WERI-Rb-1 (cell line): Measurements from ENCODE around the gene MRPS27.

Experiments used
- DNase-seq: peaks from one replicate; pipeline ENCODE4 v3.0.0-alpha.2; 2020
- H3K27ac ChIP-seq: fragments of 250-450 bp; sonication (Bioruptor Pico); 2 replicates; pipeline ENCODE4 v1.5.1; 2020; ENCODE audit warnings: mild to moderate bottlenecking, moderate library complexity
- H3K27me3 ChIP-seq: fragments of 250-450 bp; sonication (Bioruptor Pico); 2 replicates; pipeline ENCODE4 v1.5.1; 2021; ENCODE audit warnings: mild to moderate bottlenecking, low read depth, moderate library complexity; ENCODE audit not compliant: insufficient read depth, severe bottlenecking
- H3K36me3 ChIP-seq: fragments of 250-450 bp; sonication (Bioruptor Pico); 2 replicates; pipeline ENCODE4 v1.5.1; 2020; ENCODE audit warnings: mild to moderate bottlenecking, moderate library complexity
- H3K4me3 ChIP-seq: 2 replicates; pipeline ENCODE4 v1.5.1; 2011; ENCODE audit warnings: low read depth, mild to moderate bottlenecking, control low read depth, low read length
- H3K9me3 ChIP-seq: fragments of 250-450 bp; sonication (Bioruptor Pico); 2 replicates; pipeline ENCODE4 v1.5.1; 2021; ENCODE audit warnings: mild to moderate bottlenecking, moderate library complexity; ENCODE audit not compliant: severe bottlenecking
- TF ChIP-seq, protein P1 (sequence below): IDR thresholded peaks from 2 replicates; pipeline ENCODE4 v1.5.1; 2011; ENCODE audit warnings: low read depth, mild to moderate bottlenecking, control low read depth, inconsistent platforms, low read length

MRPS27 gene

DNA sequence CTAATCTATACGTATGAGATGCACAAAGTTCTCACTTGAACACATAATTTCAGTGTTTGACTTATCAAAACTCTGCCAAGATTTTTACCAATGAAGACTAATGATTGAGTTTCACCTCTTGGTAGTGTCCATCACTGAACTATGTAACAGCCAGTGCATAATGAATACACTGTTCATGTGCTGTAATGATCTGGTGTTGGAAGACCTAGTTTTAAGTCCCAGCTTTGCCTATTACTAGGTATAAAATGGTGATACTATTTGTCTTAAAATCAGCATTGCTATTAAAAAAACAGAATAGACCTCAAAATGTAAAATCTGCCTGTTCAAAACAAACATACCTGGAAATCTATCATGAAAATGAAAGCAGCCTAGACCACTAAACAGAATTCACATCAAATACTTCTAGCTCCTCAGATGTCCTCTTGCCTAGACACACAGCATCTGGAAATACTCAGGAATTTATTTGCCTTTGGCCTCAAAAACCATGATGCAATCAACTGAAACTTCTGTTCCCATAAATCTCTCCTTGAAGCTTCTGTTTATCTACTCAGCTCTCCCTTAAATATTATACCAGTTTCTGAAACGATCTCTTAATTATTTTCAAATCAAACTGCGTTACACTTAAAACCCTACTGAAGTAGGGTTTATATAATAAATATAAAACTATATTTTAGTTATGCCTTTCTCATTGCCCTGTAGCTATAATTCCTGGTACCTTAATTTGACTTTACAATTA lies 38.1 kb downstream of the MRPS27 start:
- H3K4me3 ChIP-seq = no peak overlapping the region
- TF ChIP-seq, protein P1, sequence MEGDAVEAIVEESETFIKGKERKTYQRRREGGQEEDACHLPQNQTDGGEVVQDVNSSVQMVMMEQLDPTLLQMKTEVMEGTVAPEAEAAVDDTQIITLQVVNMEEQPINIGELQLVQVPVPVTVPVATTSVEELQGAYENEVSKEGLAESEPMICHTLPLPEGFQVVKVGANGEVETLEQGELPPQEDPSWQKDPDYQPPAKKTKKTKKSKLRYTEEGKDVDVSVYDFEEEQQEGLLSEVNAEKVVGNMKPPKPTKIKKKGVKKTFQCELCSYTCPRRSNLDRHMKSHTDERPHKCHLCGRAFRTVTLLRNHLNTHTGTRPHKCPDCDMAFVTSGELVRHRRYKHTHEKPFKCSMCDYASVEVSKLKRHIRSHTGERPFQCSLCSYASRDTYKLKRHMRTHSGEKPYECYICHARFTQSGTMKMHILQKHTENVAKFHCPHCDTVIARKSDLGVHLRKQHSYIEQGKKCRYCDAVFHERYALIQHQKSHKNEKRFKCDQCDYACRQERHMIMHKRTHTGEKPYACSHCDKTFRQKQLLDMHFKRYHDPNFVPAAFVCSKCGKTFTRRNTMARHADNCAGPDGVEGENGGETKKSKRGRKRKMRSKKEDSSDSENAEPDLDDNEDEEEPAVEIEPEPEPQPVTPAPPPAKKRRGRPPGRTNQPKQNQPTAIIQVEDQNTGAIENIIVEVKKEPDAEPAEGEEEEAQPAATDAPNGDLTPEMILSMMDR = no peak
- no peak for DNase-seq
- peaks cover 4% of the 10 kb centered on the region for H3K36me3 ChIP-seq
- H3K9me3 ChIP-seq = no peaks in the 10 kb centered on the region
- no peak overlapping the region for H3K27ac ChIP-seq
- H3K27me3 ChIP-seq = no peaks in the 10 kb centered on the region

DNA sequence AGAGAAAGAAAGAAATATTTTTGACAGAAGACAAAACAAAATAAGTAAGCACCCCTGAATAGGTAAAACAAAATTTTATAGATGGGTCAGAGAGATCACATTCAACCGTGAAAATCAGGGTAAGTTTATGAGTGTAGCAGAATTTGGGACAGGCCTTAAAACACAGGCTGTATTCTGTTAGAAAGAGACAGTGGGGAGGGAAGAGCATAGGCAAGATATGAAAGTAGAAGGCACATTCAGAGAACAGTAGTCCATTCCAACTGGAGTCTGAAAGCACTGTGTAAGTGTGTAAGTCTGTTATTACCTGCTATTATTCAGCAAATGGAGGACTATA lies 38.6 kb downstream of the MRPS27 start:
- Histone ChIP-seq H3K27me3 (no peaks in the 10 kb centered on the region), H3K36me3 (peaks cover 4% of the 10 kb centered on the region; the same call in 1 of the 2 replicates), H3K27ac (no peak overlapping the region), H3K9me3 (no peaks in the 10 kb centered on the region), H3K4me3 (no peak overlapping the region)
- TF ChIP-seq, protein P1 = no peak
- DNase-seq = no peak

GRCh38 chr5:72280581-72281069 lies 39.4 kb downstream of the MRPS27 start:
- TF ChIP-seq, protein P1 = peak; percentile 66
- peak; percentile 56 for DNase-seq
- H3K27ac ChIP-seq = no peak overlapping the region

DNA sequence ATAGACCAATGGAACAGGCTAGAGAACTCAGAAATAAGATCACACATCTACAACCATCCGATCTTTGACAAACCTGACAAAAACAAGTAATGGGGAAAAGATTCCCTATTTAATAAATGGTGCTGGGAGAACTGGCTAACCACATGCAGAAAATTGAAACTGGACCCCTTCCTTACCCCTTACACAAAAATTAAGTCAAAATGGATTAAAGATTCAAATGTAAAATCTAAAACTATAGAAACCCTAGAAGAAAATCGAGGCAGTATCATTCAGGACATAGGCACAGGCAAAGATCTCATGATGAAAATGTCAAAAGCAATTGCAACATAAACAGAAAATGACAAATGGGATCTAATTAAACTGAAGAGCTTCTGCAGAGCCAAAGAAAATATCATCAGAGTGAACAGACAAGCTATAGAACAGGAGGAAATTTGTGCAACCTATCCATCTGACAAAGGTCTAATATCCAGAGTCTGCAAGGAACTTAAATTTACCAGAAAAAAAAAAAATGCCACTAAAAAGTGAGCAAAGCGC lies 43.8 kb downstream of the MRPS27 start:
- H3K9me3 ChIP-seq = no peaks in the 10 kb centered on the region
- TF ChIP-seq, protein P1 = no peak
- no peak for DNase-seq
- H3K27me3 ChIP-seq = no peaks in the 10 kb centered on the region
- H3K36me3 ChIP-seq = peaks cover 4% of the 10 kb centered on the region
- no peak overlapping the region for H3K27ac ChIP-seq
- no peak overlapping the region for H3K4me3 ChIP-seq

More at GRCh38 chr5:72280581-72281069, 39.4 kb downstream of the MRPS27 start:
- Histone ChIP-seq H3K4me3 (no peak overlapping the region), H3K27me3 (no peaks in the 10 kb centered on the region), H3K9me3 (no peaks in the 10 kb centered on the region), H3K36me3 (peaks cover 4% of the 10 kb centered on the region; the same call in 1 of the 2 replicates)

DNA sequence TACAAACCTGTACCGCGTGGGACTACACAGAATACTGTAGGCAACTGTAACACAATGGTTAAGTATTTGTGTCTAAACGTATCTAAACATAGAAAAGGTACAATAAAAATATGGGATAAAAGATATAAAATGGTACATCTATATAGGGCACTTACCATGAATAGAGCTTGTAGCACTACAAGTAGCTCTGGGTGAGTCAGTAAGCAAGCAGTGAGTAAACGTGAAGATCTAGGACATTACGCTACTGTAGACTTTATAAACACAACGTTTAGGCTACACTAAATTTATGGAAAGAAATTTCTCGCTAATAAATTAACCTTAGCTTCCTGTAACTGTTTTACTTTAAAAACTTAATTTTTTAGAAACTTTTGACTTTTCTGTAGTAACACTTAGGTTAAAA lies 46.5 kb downstream of the MRPS27 start:
- Histone ChIP-seq H3K4me3 (no peak overlapping the region), H3K27me3 (no peaks in the 10 kb centered on the region), H3K27ac (no peak overlapping the region), H3K9me3 (no peaks in the 10 kb centered on the region), H3K36me3 (peaks cover 4% of the 10 kb centered on the region)
- no peak for DNase-seq
- TF ChIP-seq, protein P1 = no peak
